Vagina (tissue), 2 donors: ENCODE data around the gene CARD14. TPM values are rescaled to one million over a fixed set of nuclear protein-coding genes. Genes with fewer than 3 reads are reported as not detected.

Experiments
- DNase-seq, 2 donors: peaks; one replicate each; pipeline ENCODE4 v3.0.0-alpha.2; 2017; ENCODE audit errors: extremely low spot score in 2 of 2
- H3K27ac ChIP-seq: fragments of 200-600 bp; sonication (generic); one replicate; pipeline ENCODE4 v1.5.1; 2019
- H3K27me3 ChIP-seq: fragments of 200-600 bp; sonication (generic); one replicate; pipeline ENCODE4 v1.5.1; 2019
- H3K36me3 ChIP-seq, 2 donors: fragments of 200-600 bp; sonication (generic); one replicate each; pipeline ENCODE4 v1.5.1; 2017 to 2019
- H3K4me1 ChIP-seq: fragments of 200-600 bp; sonication (generic); one replicate; pipeline ENCODE4 v1.5.1; 2019
- H3K4me3 ChIP-seq, 2 donors: fragments of 200-600 bp; sonication (generic); 1 replicate in 1 of 2; 2 replicates in 1 of 2; pipeline ENCODE4 v1.5.1; 2016 to 2019
- H3K9me3 ChIP-seq: fragments of 200-600 bp; sonication (generic); one replicate; pipeline ENCODE4 v1.5.1; 2019
- CTCF ChIP-seq, 3 experiments: fragments of 450-650 bp in 2 of 3; fragments of 200-600 bp in 1 of 3; sonication (generic) in 1 of 3; IDR thresholded peaks; one replicate each; pipeline ENCODE4 v1.5.1; 2017 to 2019; ENCODE audit warnings: antibody characterized with exemption in 3 of 3, mild to moderate bottlenecking in 2 of 3, moderate library complexity in 2 of 3
- POLR2A ChIP-seq, 2 donors: fragments of 450-650 bp; IDR thresholded peaks; one replicate each; pipeline ENCODE4 v1.6.1; 2017; ENCODE audit warnings: antibody characterized with exemption in 2 of 2, mild to moderate bottlenecking in 2 of 2, moderate library complexity in 2 of 2
- POLR2AphosphoS5 ChIP-seq, 2 donors: sonication (generic); formaldehyde crosslinking; IDR thresholded peaks; one replicate each; pipeline ENCODE4 v1.9.0; 2017; ENCODE audit warnings: antibody characterized with exemption in 2 of 2, mild to moderate bottlenecking in 2 of 2, low read depth in 1 of 2; ENCODE audit not compliant: insufficient read depth in 1 of 2
- intact Hi-C: fragments of 100-400 bp; cut with DNase I; formaldehyde crosslinking; loops from one replicate; pipeline ENCODE4 v1.15.1; 2023
- total RNA-seq: library from RNA; depleted of rRNA; stranded (reverse); fragments of >200 nt; gene quantifications from one replicate; pipeline ENCODE4 v1.2.3, GENCODE V29; 2016

The CARD14 gene
- total RNA-seq, 1 donor from 2014 or later = 30.0 TPM

- Histone ChIP-seq H3K4me1 (no peaks in the 10 kb centered on the region), H3K27ac (no peak overlapping the region), H3K27me3 (no peaks in the 10 kb centered on the region), H3K36me3 (no peaks in the 10 kb centered on the region), H3K9me3 (no peaks in the 10 kb centered on the region), H3K4me3 (no peak overlapping the region)
- DNase-seq = no peak
- intact Hi-C loops = no loop called here
- TF ChIP-seq POLR2AphosphoS5 (IDR thresholded peaks at IDR 0.05; ENCODE audit: insufficient read depth in 1 of 2, low read depth in 1 of 2) (no peak), CTCF (IDR thresholded peaks at IDR 0.05) (no peak), POLR2A (IDR thresholded peaks at IDR 0.05) (no peak)
Measured at GRCh38 chr17:80171681-80172080, 1.9 kb downstream of the CARD14 start.

GRCh38 chr17:80173126-80173525 lies 3.3 kb downstream of the CARD14 start:
- no peak overlapping the region for H3K4me3 ChIP-seq
- TF ChIP-seq POLR2AphosphoS5 (IDR thresholded peaks at IDR 0.05; ENCODE audit: insufficient read depth in 1 of 2, low read depth in 1 of 2) (no peak), CTCF (IDR thresholded peaks at IDR 0.05) (no peak), POLR2A (IDR thresholded peaks at IDR 0.05) (no peak)
- no peak overlapping the region for H3K27ac ChIP-seq
- intact Hi-C loops = no loop called here
- H3K36me3 ChIP-seq = no peaks in the 10 kb centered on the region
- no peaks in the 10 kb centered on the region for H3K27me3 ChIP-seq
- H3K9me3 ChIP-seq = no peaks in the 10 kb centered on the region
- no peak for DNase-seq
- no peaks in the 10 kb centered on the region for H3K4me1 ChIP-seq

DNA sequence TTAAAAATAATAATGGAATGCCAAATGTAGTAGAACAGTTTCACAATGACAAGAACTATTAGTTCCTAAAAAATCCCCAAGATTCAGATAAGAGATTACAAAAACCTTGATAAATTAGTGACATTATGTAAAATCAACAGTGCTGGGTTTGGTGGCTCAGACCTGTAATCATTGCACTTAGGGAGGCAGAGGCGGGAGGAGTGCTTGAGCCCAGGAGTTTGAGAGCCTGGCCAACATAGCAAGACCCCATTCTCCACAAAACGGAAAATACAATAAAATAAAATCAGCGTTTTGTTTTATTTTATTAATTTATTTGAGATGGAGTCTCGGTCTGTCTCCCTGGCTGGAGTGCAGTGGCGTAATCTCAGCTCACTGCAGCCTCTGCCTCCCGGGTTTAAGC lies 4.1 kb downstream of the CARD14 start:
- Histone ChIP-seq H3K9me3 (no peaks in the 10 kb centered on the region), H3K4me1 (no peaks in the 10 kb centered on the region), H3K27ac (no peak overlapping the region), H3K27me3 (no peaks in the 10 kb centered on the region), H3K36me3 (no peaks in the 10 kb centered on the region), H3K4me3 (no peak overlapping the region)
- no peak for DNase-seq
- intact Hi-C loops = no loop called here
- TF ChIP-seq POLR2AphosphoS5 (IDR thresholded peaks at IDR 0.05; ENCODE audit: insufficient read depth in 1 of 2, low read depth in 1 of 2) (no peak), CTCF (IDR thresholded peaks at IDR 0.05) (no peak), POLR2A (IDR thresholded peaks at IDR 0.05) (no peak)

DNA sequence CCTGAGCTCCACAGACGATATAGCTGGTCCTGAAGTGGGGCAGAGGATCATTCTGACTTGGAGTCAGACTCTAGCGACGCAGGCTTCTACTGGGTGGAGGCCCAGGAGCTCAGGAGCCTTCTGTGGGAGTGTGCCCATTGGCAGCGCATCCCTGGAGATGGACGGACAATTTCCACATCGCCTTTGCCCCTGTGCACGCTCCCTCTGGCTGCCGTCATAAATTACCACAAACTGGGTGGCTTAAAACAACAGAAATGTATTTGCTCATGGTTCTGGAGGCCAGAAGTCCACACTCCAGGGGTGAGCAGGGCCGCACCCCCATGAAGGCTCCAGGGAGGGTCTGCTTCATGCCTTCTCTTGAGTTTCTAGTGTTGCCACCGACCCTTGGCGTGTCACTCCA lies 6.9 kb downstream of the CARD14 start:
- H3K27ac ChIP-seq = no peak overlapping the region
- H3K36me3 ChIP-seq = no peaks in the 10 kb centered on the region
- H3K4me1 ChIP-seq = no peaks in the 10 kb centered on the region
- intact Hi-C loops = no loop called here
- TF ChIP-seq POLR2A (IDR thresholded peaks at IDR 0.05) (no peak), POLR2AphosphoS5 (IDR thresholded peaks at IDR 0.05; ENCODE audit: insufficient read depth in 1 of 2, low read depth in 1 of 2) (no peak), CTCF (IDR thresholded peaks at IDR 0.05) (no peak)
- no peak overlapping the region for H3K4me3 ChIP-seq
- no peaks in the 10 kb centered on the region for H3K9me3 ChIP-seq
- H3K27me3 ChIP-seq = no peaks in the 10 kb centered on the region
- DNase-seq = no peak

GRCh38 chr17:80177986-80178595 lies 8.3 kb downstream of the CARD14 start:
- Histone ChIP-seq H3K27ac (no peak overlapping the region), H3K4me3 (no peak overlapping the region), H3K4me1 (no peaks in the 10 kb centered on the region), H3K27me3 (no peaks in the 10 kb centered on the region), H3K36me3 (no peaks in the 10 kb centered on the region), H3K9me3 (no peaks in the 10 kb centered on the region)
- intact Hi-C loops = no loop called here
- DNase-seq = no peak
- TF ChIP-seq POLR2AphosphoS5 (IDR thresholded peaks at IDR 0.05; ENCODE audit: insufficient read depth in 1 of 2, low read depth in 1 of 2) (no peak), POLR2A (IDR thresholded peaks at IDR 0.05) (no peak), CTCF (IDR thresholded peaks at IDR 0.05) (no peak)
